HepG2 (cell line): Measurements from ENCODE around the gene CSK. TPM values are rescaled to one million over a fixed set of nuclear protein-coding genes. Genes with fewer than 3 reads are reported as not detected.

Experiments
- AHDC1 ChIP-seq: sonication (generic); formaldehyde crosslinking; IDR thresholded peaks from 2 replicates; pipeline ENCODE4 v1.5.1; 2020; ENCODE audit warnings: mild to moderate bottlenecking, missing genetic modification reagents, borderline replicate concordance
- ETS1 ChIP-seq: sonication (generic); formaldehyde crosslinking; IDR thresholded peaks from 2 replicates; pipeline ENCODE4 v1.4.0; 2020; ENCODE audit warnings: missing genetic modification reagents
- ETV5 ChIP-seq: IDR thresholded peaks from 2 replicates; pipeline ENCODE4 v1.6.1; 2018; ENCODE audit warnings: missing biosample characterization, missing genetic modification reagents, inconsistent platforms, borderline replicate concordance
- FIP1L1 ChIP-seq: fragments of 200-400 bp; formaldehyde crosslinking; IDR thresholded peaks from 2 replicates; pipeline ENCODE4 v1.6.1; 2018; ENCODE audit warnings: low read depth, mild to moderate bottlenecking, low read length, moderate library complexity, borderline replicate concordance; ENCODE audit not compliant: insufficient read depth
- FOXK1 ChIP-seq: sonication (generic); formaldehyde crosslinking; IDR thresholded peaks from 2 replicates; pipeline ENCODE4 v1.4.0; 2020; ENCODE audit warnings: low read depth, missing genetic modification reagents, borderline replicate concordance
- KLF12 ChIP-seq: sonication (generic); formaldehyde crosslinking; IDR thresholded peaks from 2 replicates; pipeline ENCODE4 v1.4.0; 2020; ENCODE audit warnings: missing genetic modification reagents, borderline replicate concordance
- MAF1 ChIP-seq: sonication (generic); formaldehyde crosslinking; IDR thresholded peaks from 2 replicates; pipeline ENCODE4 v1.5.0; 2020; ENCODE audit warnings: missing genetic modification reagents, borderline replicate concordance
- RBM22 ChIP-seq: fragments of 200-400 bp; formaldehyde crosslinking; optimal IDR thresholded peaks from 2 replicates; pipeline ENCODE3; 2017; ENCODE audit warnings: mild to moderate bottlenecking, low read length, moderate library complexity
- RNF2 ChIP-seq: fragments of 450-650 bp; conservative IDR thresholded peaks from 2 replicates; pipeline ENCODE4 v1.6.1; 2016; ENCODE audit warnings: low read depth
- SMAD3 ChIP-seq: sonication (generic); formaldehyde crosslinking; IDR thresholded peaks from 2 replicates; pipeline ENCODE4 v1.4.0; 2020; ENCODE audit warnings: missing genetic modification reagents
- SMYD3 ChIP-seq: sonication (generic); formaldehyde crosslinking; IDR thresholded peaks from 2 replicates; pipeline ENCODE4 v1.8.1; 2023; ENCODE audit warnings: mild to moderate bottlenecking, missing genetic modification reagents
- STAT6 ChIP-seq: sonication (generic); formaldehyde crosslinking; IDR thresholded peaks from 2 replicates; pipeline ENCODE4 v1.4.0; 2020; ENCODE audit warnings: missing genetic modification reagents, mild to moderate bottlenecking, borderline replicate concordance
- XBP1 ChIP-seq: sonication (generic); formaldehyde crosslinking; IDR thresholded peaks from 2 replicates; pipeline ENCODE4 v1.5.0; 2020; ENCODE audit warnings: missing genetic modification reagents
- ZNF460 ChIP-seq: sonication (generic); formaldehyde crosslinking; IDR thresholded peaks from 2 replicates; pipeline ENCODE4 v1.5.1; 2020; ENCODE audit warnings: missing genetic modification reagents, mild to moderate bottlenecking, borderline replicate concordance
- ZNF766 ChIP-seq: sonication (generic); formaldehyde crosslinking; IDR thresholded peaks from 2 replicates; pipeline ENCODE4 v1.5.0; 2020; ENCODE audit warnings: missing genetic modification reagents, borderline replicate concordance
- ZNF772 ChIP-seq: sonication (generic); formaldehyde crosslinking; IDR thresholded peaks from 2 replicates; pipeline ENCODE4 v1.5.0; 2020; ENCODE audit warnings: mild to moderate bottlenecking, missing genetic modification reagents
- ZNF781 ChIP-seq: sonication (generic); formaldehyde crosslinking; IDR thresholded peaks from 2 replicates; pipeline ENCODE4 v1.5.1; 2020; ENCODE audit warnings: borderline replicate concordance, mild to moderate bottlenecking, missing genetic modification reagents; ENCODE audit errors: not compliant biosample characterization
- ZSCAN30 ChIP-seq: sonication (generic); formaldehyde crosslinking; IDR thresholded peaks from 2 replicates; pipeline ENCODE4 v1.5.0; 2020; ENCODE audit warnings: mild to moderate bottlenecking, missing genetic modification reagents
- polyA plus RNA-seq, 8 experiments: library from polyadenylated mRNA; depleted of rRNA in 3 of 8; stranded (reverse) in 7 of 8; unstranded in 1 of 8; fragments of >200 nt; fragmentation: Illumina TruSeq in 4 of 8; extraction: Trizol in 4 of 8; gene quantifications; 2 replicates each; pipeline versions ENCODE4 v1.2.1 to v1.2.3, GENCODE V29; 2011 to 2016; ENCODE audit warnings: low read depth in 4 of 8, missing spikeins in 1 of 8, mixed read lengths in 1 of 8; ENCODE audit not compliant: insufficient read depth in 1 of 8
- total RNA-seq, 5 experiments: library from RNA; depleted of rRNA; stranded (reverse); fragments of >200 nt; fragmentation: Illumina TruSeq; extraction: Trizol; gene quantifications; 2 replicates each; pipeline ENCODE4 v1.2.3, GENCODE V29; 2016; ENCODE audit warnings: low read depth in 1 of 5
- TF ChIP-seq, protein P1 (sequence below): sonication (generic); formaldehyde crosslinking; IDR thresholded peaks from 2 replicates; pipeline ENCODE4 v1.5.0; 2020; ENCODE audit warnings: mild to moderate bottlenecking, missing genetic modification reagents

CSK gene
- total and polyA plus RNA-seq, 2 of the 13 experiments (the other 11 are each of a cell fraction or from before 2014, with no cell fraction given) = 12.5 to 21.3 TPM

DNA sequence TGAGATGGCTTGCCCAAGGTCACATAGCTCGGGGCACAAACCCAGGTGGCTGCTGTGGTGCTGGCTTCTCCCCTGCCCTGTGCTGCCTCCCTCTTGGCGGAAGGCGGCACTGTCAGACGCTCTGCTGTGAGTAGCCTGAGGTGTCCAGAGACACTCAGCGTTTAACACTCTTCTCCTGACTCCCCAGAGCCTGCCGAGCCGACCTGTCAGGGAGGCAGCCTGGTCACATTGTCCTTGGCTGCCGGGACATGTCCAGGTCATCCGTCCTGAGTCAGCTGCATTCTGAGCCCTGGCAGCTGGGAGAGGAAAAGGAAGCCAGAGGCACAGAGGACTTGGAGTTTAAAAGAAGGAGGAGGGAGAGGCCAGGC lies 35.5 kb downstream of the CSK start (continued):
- TF ChIP-seq ETS1 (CRISPR knock-in tag) (no peak), ZNF772 (no peak), RNF2 (no peak), XBP1 (CRISPR knock-in tag) (no peak), RBM22 (no peak), FIP1L1 (no peak), KLF12 (CRISPR knock-in tag) (no peak), STAT6 (CRISPR knock-in tag) (no peak), AHDC1 (CRISPR knock-in tag) (no peak), ETV5 (CRISPR knock-in tag) (peak; percentile 53), SMYD3 (no peak), SMAD3 (no peak), ZSCAN30 (CRISPR knock-in tag) (no peak), ZNF460 (CRISPR knock-in tag) (no peak), MAF1 (CRISPR knock-in tag) (no peak), ZNF781 (CRISPR knock-in tag) (no peak), ZNF766 (CRISPR knock-in tag) (no peak), FOXK1 (no peak)
- TF ChIP-seq, protein P1, sequence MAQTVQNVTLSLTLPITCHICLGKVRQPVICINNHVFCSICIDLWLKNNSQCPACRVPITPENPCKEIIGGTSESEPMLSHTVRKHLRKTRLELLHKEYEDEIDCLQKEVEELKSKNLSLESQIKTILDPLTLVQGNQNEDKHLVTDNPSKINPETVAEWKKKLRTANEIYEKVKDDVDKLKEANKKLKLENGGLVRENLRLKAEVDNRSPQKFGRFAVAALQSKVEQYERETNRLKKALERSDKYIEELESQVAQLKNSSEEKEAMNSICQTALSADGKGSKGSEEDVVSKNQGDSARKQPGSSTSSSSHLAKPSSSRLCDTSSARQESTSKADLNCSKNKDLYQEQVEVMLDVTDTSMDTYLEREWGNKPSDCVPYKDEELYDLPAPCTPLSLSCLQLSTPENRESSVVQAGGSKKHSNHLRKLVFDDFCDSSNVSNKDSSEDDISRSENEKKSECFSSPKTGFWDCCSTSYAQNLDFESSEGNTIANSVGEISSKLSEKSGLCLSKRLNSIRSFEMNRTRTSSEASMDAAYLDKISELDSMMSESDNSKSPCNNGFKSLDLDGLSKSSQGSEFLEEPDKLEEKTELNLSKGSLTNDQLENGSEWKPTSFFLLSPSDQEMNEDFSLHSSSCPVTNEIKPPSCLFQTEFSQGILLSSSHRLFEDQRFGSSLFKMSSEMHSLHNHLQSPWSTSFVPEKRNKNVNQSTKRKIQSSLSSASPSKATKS (CRISPR knock-in tag) = no peak
